A673 (cell line): Measurements from ENCODE around the gene HAUS3. TPM values are rescaled to one million over a fixed set of nuclear protein-coding genes. Genes with fewer than 3 reads are reported as not detected.

Experiments used
- BruUV-seq: library from RNA; stranded (reverse); fragments of 400-500 nt; replicated peaks from 2 replicates; lab custom pipeline; 2021; lab: Mats Ljungman, UMichigan
- CTCF ChIA-PET: fragments of 300-600 bp; sonication (Branson Sonifier 250); formaldehyde crosslinking; loops from one replicate; lab custom pipeline; 2022; ENCODE audit warnings: antibody characterized with exemption; lab: Charles Lee
- POLR2A ChIA-PET: fragments of 300-600 bp; sonication (Branson Sonifier 250); formaldehyde crosslinking; loops from one replicate; lab custom pipeline; 2022; ENCODE audit warnings: antibody characterized with exemption; ENCODE audit not compliant: low non-redundant PET; lab: Charles Lee
- DNase-seq: peaks from one replicate; pipeline ENCODE4 v3.0.0-alpha.2; 2015; ENCODE audit warnings: low spot score
- H3K27ac ChIP-seq: fragments of 200-600 bp; sonication (generic); 2 replicates; pipeline ENCODE4 v1.5.1; 2016; ENCODE audit warnings: mixed run types, low read depth, mild to moderate bottlenecking, mixed read lengths, antibody characterized with exemption, low read length; ENCODE audit not compliant: poor library complexity, severe bottlenecking
- H3K27me3 ChIP-seq: fragments of 200-600 bp; sonication (generic); replicated peaks from 2 replicates; pipeline ENCODE4 v1.6.1; 2017; ENCODE audit warnings: mixed run types, low read depth, mild to moderate bottlenecking, mixed read lengths, antibody characterized with exemption, low read length; ENCODE audit not compliant: insufficient read depth, poor library complexity
- H3K36me3 ChIP-seq: fragments of 200-600 bp; sonication (generic); 2 replicates; pipeline ENCODE4 v1.6.1; 2016; ENCODE audit warnings: mixed run types, mild to moderate bottlenecking, mixed read lengths, antibody characterized with exemption, low read length; ENCODE audit not compliant: insufficient read depth, poor library complexity, severe bottlenecking
- H3K4me1 ChIP-seq: fragments of 200-600 bp; sonication (generic); 2 replicates; pipeline ENCODE4 v1.6.1; 2017; ENCODE audit warnings: mixed run types, mild to moderate bottlenecking, mixed read lengths, antibody characterized with exemption, low read length; ENCODE audit not compliant: insufficient read depth, poor library complexity, severe bottlenecking
- H3K4me3 ChIP-seq: fragments of 200-600 bp; sonication (generic); 2 replicates; pipeline ENCODE4 v1.5.1; 2016; ENCODE audit warnings: low read depth, mixed run types, mild to moderate bottlenecking, mixed read lengths, low read length; ENCODE audit not compliant: poor library complexity, severe bottlenecking
- H3K9me3 ChIP-seq: fragments of 200-600 bp; sonication (generic); 2 replicates; pipeline ENCODE4 v1.6.1; 2016; ENCODE audit warnings: mixed run types, low read depth, mild to moderate bottlenecking, mixed read lengths, antibody characterized with exemption, low read length; ENCODE audit not compliant: poor library complexity, severe bottlenecking
- EZH2 ChIP-seq: fragments of 200-600 bp; sonication (generic); IDR thresholded peaks from 2 replicates; pipeline ENCODE4 v1.6.1; 2017; ENCODE audit warnings: borderline replicate concordance, low read depth, mild to moderate bottlenecking, mixed read lengths, antibody characterized with exemption, low read length; ENCODE audit not compliant: poor library complexity, severe bottlenecking
- intact Hi-C: fragments of 100-400 bp; cut with micrococcal nuclease; formaldehyde crosslinking; loops from one replicate; pipeline ENCODE4 v1.10.0; 2022; ENCODE audit not compliant: unreplicated experiment
- total RNA-seq: library from RNA; stranded (reverse); gene quantifications from 2 replicates; pipeline ENCODE4 v1.2.3, GENCODE V29; 2021
- TF ChIP-seq, protein P1 (sequence below): fragments of 300-800, 200-600 bp; sonication (generic); conservative IDR thresholded peaks from 2 replicates; pipeline ENCODE4 v1.5.1; 2017; ENCODE audit warnings: low read depth, mild to moderate bottlenecking, antibody characterized with exemption, low read length, moderate library complexity, mixed read lengths

HAUS3 gene
- total RNA-seq, 1 experiment from 2014 or later: 27.7 TPM

DNA sequence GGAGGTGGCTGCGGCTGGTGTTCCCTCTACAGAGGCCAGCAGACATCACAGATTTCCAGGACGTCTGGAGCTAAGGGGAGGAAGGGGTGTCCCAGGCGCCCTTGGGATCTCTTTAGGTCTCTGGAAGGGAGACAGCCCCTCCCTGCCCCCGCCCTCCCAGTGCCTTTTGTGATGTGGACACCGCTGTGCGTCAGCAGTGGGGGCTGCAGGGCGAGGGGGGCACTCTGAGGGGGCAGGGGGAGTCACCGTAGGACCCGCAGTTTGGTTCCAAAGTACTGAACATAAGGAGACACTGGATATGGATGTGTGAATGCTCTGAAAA lies 45.6 kb upstream of the HAUS3 start:
- Histone ChIP-seq H3K27ac (no peak overlapping the region), H3K36me3 (no peaks in the 10 kb centered on the region), H3K4me1 (peaks cover 2% of the 10 kb centered on the region), H3K9me3 (no peaks in the 10 kb centered on the region), H3K4me3 (no peak overlapping the region), H3K27me3 (no peaks in the 10 kb centered on the region)
- intact Hi-C loops: no loop called here
- no TSS peak for BruUV-seq
- ChIA-PET CTCF (no interaction called here), POLR2A (no interaction called here)
- TF ChIP-seq EZH2: no peak
- TF ChIP-seq, protein P1, sequence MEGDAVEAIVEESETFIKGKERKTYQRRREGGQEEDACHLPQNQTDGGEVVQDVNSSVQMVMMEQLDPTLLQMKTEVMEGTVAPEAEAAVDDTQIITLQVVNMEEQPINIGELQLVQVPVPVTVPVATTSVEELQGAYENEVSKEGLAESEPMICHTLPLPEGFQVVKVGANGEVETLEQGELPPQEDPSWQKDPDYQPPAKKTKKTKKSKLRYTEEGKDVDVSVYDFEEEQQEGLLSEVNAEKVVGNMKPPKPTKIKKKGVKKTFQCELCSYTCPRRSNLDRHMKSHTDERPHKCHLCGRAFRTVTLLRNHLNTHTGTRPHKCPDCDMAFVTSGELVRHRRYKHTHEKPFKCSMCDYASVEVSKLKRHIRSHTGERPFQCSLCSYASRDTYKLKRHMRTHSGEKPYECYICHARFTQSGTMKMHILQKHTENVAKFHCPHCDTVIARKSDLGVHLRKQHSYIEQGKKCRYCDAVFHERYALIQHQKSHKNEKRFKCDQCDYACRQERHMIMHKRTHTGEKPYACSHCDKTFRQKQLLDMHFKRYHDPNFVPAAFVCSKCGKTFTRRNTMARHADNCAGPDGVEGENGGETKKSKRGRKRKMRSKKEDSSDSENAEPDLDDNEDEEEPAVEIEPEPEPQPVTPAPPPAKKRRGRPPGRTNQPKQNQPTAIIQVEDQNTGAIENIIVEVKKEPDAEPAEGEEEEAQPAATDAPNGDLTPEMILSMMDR: no peak
- no peak for DNase-seq

DNA sequence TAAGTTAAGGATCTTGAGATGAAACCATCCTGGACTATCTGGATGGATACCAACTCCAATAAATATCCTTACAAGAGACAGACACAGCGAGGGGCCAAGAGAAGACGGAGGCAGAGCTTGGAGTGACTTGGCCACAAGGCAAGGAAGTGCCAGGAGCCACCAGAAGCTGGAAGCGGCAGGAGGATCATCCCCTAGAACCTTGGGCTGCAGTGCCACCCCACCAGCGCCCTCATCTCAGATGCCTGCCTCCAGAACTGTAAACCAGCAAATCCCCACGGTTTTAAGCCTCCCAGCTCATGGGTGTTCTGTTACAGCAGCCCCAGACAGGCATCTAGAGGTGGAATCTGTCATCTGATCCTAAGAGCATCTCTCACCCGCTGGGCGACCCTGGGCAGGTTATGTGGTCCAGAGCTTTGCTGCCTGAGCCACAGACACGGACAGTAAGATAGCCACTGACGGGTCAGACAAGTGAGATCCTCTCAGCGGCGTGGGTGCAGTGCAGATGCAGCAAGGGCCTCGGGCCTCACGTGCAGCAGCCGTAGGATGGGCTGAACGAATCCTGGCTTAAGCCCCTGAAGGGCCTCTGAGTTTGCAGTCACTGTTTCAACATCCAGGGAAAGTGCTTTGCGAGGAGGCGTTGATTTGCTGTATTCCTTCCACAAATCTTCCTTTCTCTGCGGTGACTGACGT lies 45.1 kb upstream of the HAUS3 start:
- CTCF ChIA-PET: no interaction called here
- H3K27ac ChIP-seq: no peak overlapping the region
- H3K4me3 ChIP-seq: no peak overlapping the region
- BruUV-seq: no TSS peak
- no peaks in the 10 kb centered on the region for H3K27me3 ChIP-seq
- H3K36me3 ChIP-seq: no peaks in the 10 kb centered on the region
- intact Hi-C loops: no loop called here
- POLR2A ChIA-PET: no interaction called here
- no peaks in the 10 kb centered on the region for H3K4me1 ChIP-seq
- TF ChIP-seq EZH2: no peak
- TF ChIP-seq, protein P1: no peak
- no peaks in the 10 kb centered on the region for H3K9me3 ChIP-seq
- DNase-seq: no peak

DNA sequence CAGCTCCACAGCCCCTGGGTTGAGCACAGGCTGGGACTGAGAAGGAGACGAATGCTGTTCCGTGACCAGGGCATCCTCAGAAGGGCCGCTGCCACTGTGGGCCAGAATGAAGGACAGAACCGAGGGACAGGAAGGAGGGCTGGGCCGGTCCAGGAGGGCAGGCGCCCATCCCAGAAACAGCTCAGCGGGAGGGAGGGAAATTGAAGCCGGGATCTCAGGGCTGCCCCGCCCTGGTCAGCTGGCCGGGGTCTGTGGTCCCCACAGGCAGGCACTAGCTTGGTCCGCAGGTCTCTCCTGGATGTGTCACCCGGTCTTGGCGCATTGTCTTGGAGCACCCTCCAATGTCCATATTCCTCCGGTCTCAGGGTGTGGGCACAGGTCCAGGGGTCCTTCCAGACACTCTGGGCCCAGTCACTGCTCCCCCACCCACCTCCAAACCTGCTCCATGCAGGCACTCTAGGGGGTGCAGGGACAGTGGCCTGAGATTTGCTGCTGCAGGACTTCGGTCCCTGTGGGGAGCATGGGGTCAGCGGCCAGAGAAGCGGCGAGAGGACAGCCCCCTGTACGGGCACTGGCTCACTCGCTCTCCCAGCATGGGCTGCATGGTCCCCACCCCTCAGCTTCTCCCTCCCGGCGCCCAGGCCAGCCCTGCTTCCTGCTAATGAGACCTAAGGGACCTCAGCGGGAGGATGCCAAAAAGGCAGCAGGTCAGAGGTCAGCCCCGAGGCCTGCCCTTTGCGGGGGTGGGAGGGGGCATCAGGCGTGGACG lies 43.9 kb upstream of the HAUS3 start:
- intact Hi-C loops: no loop called here
- H3K36me3 ChIP-seq: no peaks in the 10 kb centered on the region
- ChIA-PET CTCF (no interaction called here), POLR2A (no interaction called here)
- H3K4me1 ChIP-seq: no peaks in the 10 kb centered on the region
- no TSS peak for BruUV-seq
- no peak for DNase-seq
- H3K9me3 ChIP-seq: no peaks in the 10 kb centered on the region
- no peak overlapping the region for H3K27ac ChIP-seq
- H3K27me3 ChIP-seq: no peaks in the 10 kb centered on the region
- no peak for TF ChIP-seq EZH2
- TF ChIP-seq, protein P1: no peak
- H3K4me3 ChIP-seq: no peak overlapping the region
